WI38 (cell line): Measurements from ENCODE around the gene FAM117B.
"Not testable (repeated sequence)": the region's sequence is repeated elsewhere in the genome, so short reads cannot be mapped to it uniquely, and the experiment has no call there.

Experiments used
- H3K4me3 ChIP-seq: 2 replicates; pipeline ENCODE4 v1.5.1; 2011; ENCODE audit warnings: low read depth, mild to moderate bottlenecking, control low read depth, low read length
- CTCF ChIP-seq: IDR thresholded peaks from 2 replicates; pipeline ENCODE4 v1.5.1; 2012; ENCODE audit warnings: low read depth, mild to moderate bottlenecking, control low read depth, low read length

Gene FAM117B

GRCh38 chr2:202786842-202787241 is 152.1 kb downstream of the FAM117B start:
- no peak overlapping the region for H3K4me3 ChIP-seq
- TF ChIP-seq CTCF: no peak

- no peak for TF ChIP-seq CTCF
- no peak overlapping the region for H3K4me3 ChIP-seq
Measured at GRCh38 chr2:202790676-202791075, 155.9 kb downstream of the FAM117B start.

GRCh38 chr2:202797944-202798343 is 163.2 kb downstream of the FAM117B start:
- no peak for TF ChIP-seq CTCF
- no peak overlapping the region for H3K4me3 ChIP-seq

- not testable (repeated sequence) for H3K4me3 ChIP-seq
Measured at GRCh38 chr2:202805911-202806310, 171.1 kb downstream of the FAM117B start.

GRCh38 chr2:202807431-202808138 is 172.8 kb downstream of the FAM117B start:
- H3K4me3 ChIP-seq: not testable (repeated sequence)

GRCh38 chr2:202808754-202809153 is 174.0 kb downstream of the FAM117B start:
- H3K4me3 ChIP-seq: no peak overlapping the region
- no peak for TF ChIP-seq CTCF

- no peak overlapping the region for H3K4me3 ChIP-seq
- no peak for TF ChIP-seq CTCF
Measured at GRCh38 chr2:202813387-202813786, 178.6 kb downstream of the FAM117B start.

- no peak for TF ChIP-seq CTCF
- no peak overlapping the region for H3K4me3 ChIP-seq
Measured at GRCh38 chr2:202814226-202814625, 179.5 kb downstream of the FAM117B start.
